Progenitor cell of endocrine pancreas (in vitro differentiated cells): Measurements from ENCODE around the gene YY2. TPM values are rescaled to one million over a fixed set of nuclear protein-coding genes. Genes with fewer than 3 reads are reported as not detected.
"Not testable (repeated sequence)": the region's sequence is repeated elsewhere in the genome, so short reads cannot be mapped to it uniquely, and the experiment has no call there.

Experiments
- DNase-seq: peaks from one replicate; pipeline ENCODE4 v3.0.0; 2021; ENCODE audit warnings: low spot score; ENCODE audit not compliant: unreplicated experiment
- H3K27ac Mint-ChIP-seq: 2 replicates; pipeline ENCODE4 v1.8.0; 2021; ENCODE audit warnings: mild to moderate bottlenecking, moderate library complexity, mixed read lengths
- H3K27me3 Mint-ChIP-seq: 2 replicates; pipeline ENCODE4 v1.8.0; 2021; ENCODE audit warnings: mixed read lengths
- H3K36me3 Mint-ChIP-seq: 2 replicates; pipeline ENCODE4 v1.8.0; 2022; ENCODE audit warnings: mixed read lengths; ENCODE audit not compliant: insufficient read depth
- H3K4me1 Mint-ChIP-seq: 2 replicates; pipeline ENCODE4 v1.8.0; 2021; ENCODE audit warnings: low read depth, mixed read lengths
- H3K4me3 Mint-ChIP-seq: 2 replicates; pipeline ENCODE4 v1.8.0; 2021; ENCODE audit warnings: low read depth, mild to moderate bottlenecking, moderate library complexity, mixed read lengths
- H3K9me3 Mint-ChIP-seq: 2 replicates; pipeline ENCODE4 v1.8.0; 2021; ENCODE audit warnings: low read depth, mixed read lengths
- total RNA-seq: library from RNA; stranded (reverse); gene quantifications from 2 replicates; pipeline ENCODE4 v1.2.1, GENCODE V29; 2021
- TF ChIP-seq, protein P1 (sequence below): fragments of 200-600 bp; sonication (generic); IDR thresholded peaks from one replicate; pipeline ENCODE4 v1.5.0; 2021; ENCODE audit warnings: antibody characterized with exemption, mild to moderate bottlenecking; ENCODE audit not compliant: unreplicated experiment

YY2 gene
- total RNA-seq, 1 donor from 2014 or later = 2.2 TPM

DNA sequence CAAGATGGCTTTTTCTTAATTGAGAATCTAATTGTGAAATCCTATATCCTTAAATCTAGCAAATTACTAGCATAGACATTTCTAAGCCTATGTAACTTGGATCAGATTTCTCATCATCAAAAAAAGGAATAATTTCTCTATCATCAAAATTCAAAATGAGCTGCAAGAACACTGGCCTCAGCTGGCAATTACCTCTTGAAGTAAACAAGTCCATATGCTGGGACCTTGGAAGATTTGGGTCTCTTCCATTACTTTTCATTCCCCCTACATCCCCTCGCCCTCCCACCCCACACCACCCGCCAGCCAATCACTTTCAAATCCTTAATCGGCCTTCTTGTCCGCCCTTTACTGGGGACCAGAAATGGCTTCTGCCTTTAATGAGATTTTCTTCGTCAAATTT lies 39.7 kb upstream of the YY2 start:
- no peak for DNase-seq
- Mint-ChIP-seq H3K36me3 (no peaks in the 10 kb centered on the region), H3K4me3 (no peak overlapping the region), H3K27ac (no peak overlapping the region), H3K4me1 (peaks cover 24% of the 10 kb centered on the region), H3K27me3 (no peaks in the 10 kb centered on the region), H3K9me3 (peaks cover 5% of the 10 kb centered on the region)
- TF ChIP-seq, protein P1, sequence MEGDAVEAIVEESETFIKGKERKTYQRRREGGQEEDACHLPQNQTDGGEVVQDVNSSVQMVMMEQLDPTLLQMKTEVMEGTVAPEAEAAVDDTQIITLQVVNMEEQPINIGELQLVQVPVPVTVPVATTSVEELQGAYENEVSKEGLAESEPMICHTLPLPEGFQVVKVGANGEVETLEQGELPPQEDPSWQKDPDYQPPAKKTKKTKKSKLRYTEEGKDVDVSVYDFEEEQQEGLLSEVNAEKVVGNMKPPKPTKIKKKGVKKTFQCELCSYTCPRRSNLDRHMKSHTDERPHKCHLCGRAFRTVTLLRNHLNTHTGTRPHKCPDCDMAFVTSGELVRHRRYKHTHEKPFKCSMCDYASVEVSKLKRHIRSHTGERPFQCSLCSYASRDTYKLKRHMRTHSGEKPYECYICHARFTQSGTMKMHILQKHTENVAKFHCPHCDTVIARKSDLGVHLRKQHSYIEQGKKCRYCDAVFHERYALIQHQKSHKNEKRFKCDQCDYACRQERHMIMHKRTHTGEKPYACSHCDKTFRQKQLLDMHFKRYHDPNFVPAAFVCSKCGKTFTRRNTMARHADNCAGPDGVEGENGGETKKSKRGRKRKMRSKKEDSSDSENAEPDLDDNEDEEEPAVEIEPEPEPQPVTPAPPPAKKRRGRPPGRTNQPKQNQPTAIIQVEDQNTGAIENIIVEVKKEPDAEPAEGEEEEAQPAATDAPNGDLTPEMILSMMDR = no peak

DNA sequence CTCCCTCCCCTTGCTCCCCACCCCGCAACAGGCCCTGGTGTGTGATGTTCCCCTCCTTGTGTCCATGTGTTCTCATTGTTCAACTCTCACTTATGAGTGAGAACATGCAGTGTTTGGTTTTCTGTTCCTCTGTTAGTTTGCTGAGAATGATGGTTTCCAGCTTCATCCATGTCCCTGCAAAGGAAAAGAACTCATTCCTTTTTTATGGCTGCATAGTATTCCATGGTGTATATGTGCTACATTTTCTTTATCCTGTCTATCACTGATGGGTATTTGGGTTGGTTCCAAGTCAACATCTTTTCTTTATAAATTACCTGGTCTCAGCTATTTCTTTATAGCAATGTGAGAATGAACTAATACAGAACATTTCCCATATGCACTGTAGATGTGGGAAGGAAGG lies 35.6 kb upstream of the YY2 start:
- not testable (repeated sequence) for H3K4me3 Mint-ChIP-seq, H3K36me3 Mint-ChIP-seq, H3K27ac Mint-ChIP-seq, H3K4me1 Mint-ChIP-seq, H3K9me3 Mint-ChIP-seq, H3K27me3 Mint-ChIP-seq, DNase-seq

DNA sequence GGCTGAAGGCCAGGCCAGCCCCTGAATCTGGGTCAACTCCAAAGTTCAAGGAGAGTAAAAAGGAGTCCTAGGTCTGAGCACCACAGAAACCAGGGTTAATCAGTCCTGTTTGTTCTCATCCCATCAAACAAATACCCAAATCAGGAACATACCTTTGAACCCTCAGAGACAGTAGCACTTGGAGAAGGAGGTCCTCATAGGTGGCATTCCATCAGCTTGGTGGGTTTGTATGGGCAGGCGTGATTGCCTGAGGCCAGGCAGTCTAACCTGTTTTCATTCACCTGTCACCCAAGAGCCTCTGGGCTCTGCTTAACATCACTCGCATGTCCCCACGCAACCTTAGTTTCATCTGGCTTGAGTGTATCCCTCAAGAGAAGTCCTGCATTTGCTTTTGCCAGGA lies 33.9 kb upstream of the YY2 start:
- DNase-seq = no peak
- Mint-ChIP-seq H3K27me3 (no peaks in the 10 kb centered on the region), H3K9me3 (no peaks in the 10 kb centered on the region), H3K36me3 (no peaks in the 10 kb centered on the region), H3K4me1 (no peaks in the 10 kb centered on the region), H3K4me3 (no peak overlapping the region), H3K27ac (no peak overlapping the region)
- TF ChIP-seq, protein P1 = no peak

DNA sequence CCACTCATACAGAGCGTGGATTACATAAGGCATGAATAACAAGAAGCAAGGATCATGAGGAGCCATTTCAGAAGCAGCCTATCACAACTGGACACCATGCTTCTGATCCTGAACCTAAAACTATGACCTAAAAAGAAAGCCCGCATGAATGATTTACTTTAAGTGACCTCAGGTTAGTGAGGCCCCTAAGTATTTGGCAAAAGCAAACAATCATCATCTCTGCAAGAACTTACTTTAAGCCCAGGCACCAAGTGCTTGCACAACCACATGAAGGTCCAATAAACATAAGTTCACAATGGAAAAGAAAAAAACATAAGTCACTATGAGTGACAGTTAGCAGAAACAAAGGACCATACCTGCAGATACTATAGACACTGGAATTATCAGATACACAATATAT lies 24.3 kb upstream of the YY2 start:
- H3K9me3 Mint-ChIP-seq = peaks cover 6% of the 10 kb centered on the region
- TF ChIP-seq, protein P1 = no peak
- no peak overlapping the region for H3K4me3 Mint-ChIP-seq
- H3K36me3 Mint-ChIP-seq = peaks cover 4% of the 10 kb centered on the region
- H3K27me3 Mint-ChIP-seq = no peaks in the 10 kb centered on the region
- peaks cover 7% of the 10 kb centered on the region for H3K4me1 Mint-ChIP-seq
- peak overlapping the region; percentile 59 for H3K27ac Mint-ChIP-seq
- DNase-seq = no peak

DNA sequence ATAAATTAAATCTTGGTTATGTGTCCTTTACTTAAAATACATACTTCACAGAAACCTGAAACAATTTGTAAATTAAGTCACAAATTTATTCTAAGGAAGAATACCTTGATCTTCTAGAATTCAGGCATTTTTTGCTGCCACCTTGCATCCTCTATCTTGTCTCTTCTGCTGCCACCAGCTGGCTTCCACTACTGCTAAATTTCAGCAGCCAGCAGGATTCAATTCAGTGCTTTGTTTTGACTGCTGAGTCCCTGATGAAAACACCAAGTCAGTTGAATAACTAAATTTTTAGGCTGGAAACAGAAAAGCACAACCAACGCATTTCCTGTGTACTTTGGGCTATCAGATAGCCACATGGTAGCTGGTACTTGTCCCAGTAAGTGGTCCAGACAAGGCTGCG lies 18.7 kb upstream of the YY2 start:
- peaks cover 4% of the 10 kb centered on the region for H3K36me3 Mint-ChIP-seq
- H3K27ac Mint-ChIP-seq = no peak overlapping the region
- no peak for DNase-seq
- peaks cover 3% of the 10 kb centered on the region for H3K4me1 Mint-ChIP-seq
- peaks cover 6% of the 10 kb centered on the region for H3K9me3 Mint-ChIP-seq
- no peaks in the 10 kb centered on the region for H3K27me3 Mint-ChIP-seq
- TF ChIP-seq, protein P1 = no peak
- no peak overlapping the region for H3K4me3 Mint-ChIP-seq

DNA sequence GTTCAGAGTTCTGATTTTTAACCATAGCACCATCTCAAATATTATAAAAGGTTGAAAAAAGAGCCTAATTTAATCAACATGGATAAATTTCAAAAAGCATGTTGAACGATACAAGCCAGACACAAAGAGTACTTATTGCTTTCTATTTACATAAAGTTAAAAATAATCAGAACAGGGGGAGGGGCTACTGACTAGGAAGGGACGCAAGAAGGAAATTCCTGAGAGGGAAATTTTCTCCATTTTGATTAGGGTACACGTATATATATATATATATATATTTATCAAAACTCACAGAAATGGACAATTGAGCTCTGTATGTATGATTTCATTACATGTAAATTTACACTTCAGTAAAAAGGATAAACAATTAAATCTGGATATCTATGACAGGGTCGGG lies 16.9 kb upstream of the YY2 start:
- peak overlapping the region; percentile 98 for H3K27ac Mint-ChIP-seq
- DNase-seq = no peak
- peak overlapping the region; percentile 92 for H3K4me3 Mint-ChIP-seq
- H3K36me3 Mint-ChIP-seq = peaks cover 2% of the 10 kb centered on the region
- H3K27me3 Mint-ChIP-seq = no peaks in the 10 kb centered on the region
- peaks cover 8% of the 10 kb centered on the region for H3K4me1 Mint-ChIP-seq
- no peaks in the 10 kb centered on the region for H3K9me3 Mint-ChIP-seq
- TF ChIP-seq, protein P1 = no peak
